Lower leg skin (tissue), 4 donors: ENCODE data around the gene SLC25A26. TPM values are rescaled to one million over a fixed set of nuclear protein-coding genes. Genes with fewer than 3 reads are reported as not detected.
A peak's percentile ranks its signal among the peaks of the same experiment; 100 is the strongest.

Experiments used
- DNase-seq, 2 donors: peaks; one replicate each; pipeline ENCODE4 v3.0.0-alpha.2; 2019; ENCODE audit warnings: low spot score in 2 of 2
- H3K4me3 ChIP-seq: fragments of 200-600 bp; sonication (generic); 2 replicates; pipeline ENCODE4 v1.5.1; 2017; ENCODE audit warnings: mild to moderate bottlenecking, low read depth; ENCODE audit not compliant: poor library complexity, severe bottlenecking
- POLR2A ChIP-seq, 2 donors: fragments of 450-650 bp; IDR thresholded peaks; one replicate each; pipeline ENCODE4 v1.6.1; 2016 to 2017; ENCODE audit warnings: antibody characterized with exemption in 2 of 2, mild to moderate bottlenecking in 1 of 2, moderate library complexity in 1 of 2
- WGBS, 2 donors: methylation state at CpG; one replicate each; pipeline ENCODE4 v1.1.5; 2018; 5-methylcytosine and 5-hydroxymethylcytosine counted together
- intact Hi-C: fragments of 100-400 bp; cut with DNase I; formaldehyde crosslinking; loops from one replicate; pipeline ENCODE4 v1.15.0; 2023; ENCODE audit warnings: low total_unique reads
- total RNA-seq, 4 donors: library from RNA; depleted of rRNA; stranded (reverse); fragments of >200 nt; gene quantifications; one replicate each; pipeline ENCODE4 v1.1.0, GENCODE V29; 2016
- TF ChIP-seq, protein P1 (sequence below), 3 donors: fragments of 450-650 bp; IDR thresholded peaks; one replicate each; pipeline ENCODE4 v1.5.1; 2016; ENCODE audit warnings: antibody characterized with exemption in 3 of 3, mild to moderate bottlenecking in 3 of 3, moderate library complexity in 2 of 3

SLC25A26 gene
- total RNA-seq, 4 donors from 2014 or later, result 13.7 to 29.1 (median 21.9) TPM

DNA sequence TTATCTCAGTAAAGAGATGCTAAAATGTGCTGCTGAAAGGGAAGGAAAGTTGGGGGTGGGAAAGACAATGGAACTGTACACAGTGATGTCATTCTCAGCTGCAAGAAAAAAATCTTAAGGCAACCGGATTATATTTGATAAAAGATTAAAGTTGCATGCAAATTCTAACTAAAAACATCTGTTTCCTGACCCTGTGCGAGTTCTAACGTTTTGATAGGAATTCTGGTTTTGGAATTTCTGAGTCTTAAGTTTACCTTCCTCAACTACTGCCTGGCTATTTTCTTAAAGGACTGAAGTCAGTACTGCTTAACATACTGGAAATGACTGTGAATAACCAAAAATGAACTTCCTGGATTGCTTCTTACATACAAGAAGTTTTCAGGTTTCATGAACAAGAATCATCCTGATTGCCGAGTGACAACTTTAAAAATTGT, 115.5 kb downstream of the SLC25A26 start:
- intact Hi-C loops, result no loop called here
- WGBS, 2 donors, result 28 to 32% methylated on average over 4 of the region's 4 CpGs
- TF ChIP-seq POLR2A (IDR thresholded peaks at IDR 0.05), result no peak
- TF ChIP-seq, protein P1, sequence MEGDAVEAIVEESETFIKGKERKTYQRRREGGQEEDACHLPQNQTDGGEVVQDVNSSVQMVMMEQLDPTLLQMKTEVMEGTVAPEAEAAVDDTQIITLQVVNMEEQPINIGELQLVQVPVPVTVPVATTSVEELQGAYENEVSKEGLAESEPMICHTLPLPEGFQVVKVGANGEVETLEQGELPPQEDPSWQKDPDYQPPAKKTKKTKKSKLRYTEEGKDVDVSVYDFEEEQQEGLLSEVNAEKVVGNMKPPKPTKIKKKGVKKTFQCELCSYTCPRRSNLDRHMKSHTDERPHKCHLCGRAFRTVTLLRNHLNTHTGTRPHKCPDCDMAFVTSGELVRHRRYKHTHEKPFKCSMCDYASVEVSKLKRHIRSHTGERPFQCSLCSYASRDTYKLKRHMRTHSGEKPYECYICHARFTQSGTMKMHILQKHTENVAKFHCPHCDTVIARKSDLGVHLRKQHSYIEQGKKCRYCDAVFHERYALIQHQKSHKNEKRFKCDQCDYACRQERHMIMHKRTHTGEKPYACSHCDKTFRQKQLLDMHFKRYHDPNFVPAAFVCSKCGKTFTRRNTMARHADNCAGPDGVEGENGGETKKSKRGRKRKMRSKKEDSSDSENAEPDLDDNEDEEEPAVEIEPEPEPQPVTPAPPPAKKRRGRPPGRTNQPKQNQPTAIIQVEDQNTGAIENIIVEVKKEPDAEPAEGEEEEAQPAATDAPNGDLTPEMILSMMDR (IDR thresholded peaks at IDR 0.05), result no peak

DNA sequence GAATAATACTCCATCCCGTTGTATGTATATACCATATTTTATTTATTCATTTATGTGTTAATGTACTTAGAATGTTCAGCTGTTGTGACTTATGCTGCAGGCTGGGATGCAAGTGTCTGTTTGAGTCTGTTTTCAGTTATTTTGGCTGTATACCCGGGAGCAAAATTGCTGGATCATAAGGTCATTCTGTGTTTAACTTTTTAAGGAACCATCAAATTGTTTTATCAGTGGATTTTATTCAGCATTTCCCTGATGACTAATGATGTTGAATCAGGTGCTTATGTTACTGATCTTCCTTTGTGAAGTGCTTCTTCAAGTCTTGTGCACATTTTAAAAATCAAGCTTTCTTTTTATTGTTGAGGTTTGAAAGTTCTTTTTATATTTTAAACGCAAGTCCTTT, 118.1 kb downstream of the SLC25A26 start:
- TF ChIP-seq POLR2A (IDR thresholded peaks at IDR 0.05), result no peak
- TF ChIP-seq, protein P1 (IDR thresholded peaks at IDR 0.05), result no peak
- DNase-seq, result no peak
- H3K4me3 ChIP-seq, result no peak overlapping the region
- WGBS, 2 donors, result 60 to 61% methylated on average over 3 of the region's 3 CpGs
- intact Hi-C loops, result no loop called here

More for the DNA sequence above, 115.5 kb downstream of the SLC25A26 start:
- no peak overlapping the region for H3K4me3 ChIP-seq
- DNase-seq, result no peak

- intact Hi-C loops, result no loop called here
- DNase-seq, result no peak
- no peak for TF ChIP-seq POLR2A (IDR thresholded peaks at IDR 0.05)
- TF ChIP-seq, protein P1 (IDR thresholded peaks at IDR 0.05), result no peak
- H3K4me3 ChIP-seq, result no peak overlapping the region
- 60 to 65% methylated on average over 8 of the region's 8 CpGs for WGBS, 2 donors
Observed at GRCh38 chr3:66342717-66343356, 122.0 kb downstream of the SLC25A26 start.

- TF ChIP-seq POLR2A (IDR thresholded peaks at IDR 0.05), result no peak
- TF ChIP-seq, protein P1 (IDR thresholded peaks at IDR 0.05), result no peak
- peak in 1 of 2 donors; percentile 26 for DNase-seq
- 81 to 85% methylated on average over 9 of the region's 9 CpGs for WGBS, 2 donors
Observed at GRCh38 chr3:66344391-66344811, 123.6 kb downstream of the SLC25A26 start.

GRCh38 chr3:66344848-66345578, 124.2 kb downstream of the SLC25A26 start:
- 76 to 80% methylated on average over 8 of the region's 8 CpGs for WGBS, 2 donors
- DNase-seq, result no peak
- TF ChIP-seq, protein P1 (IDR thresholded peaks at IDR 0.05), result no peak
- TF ChIP-seq POLR2A (IDR thresholded peaks at IDR 0.05), result no peak
- intact Hi-C loops, result loop anchor here (5.0 kb wide), 1 partner anchor 1707 kb away; no protein-coding TSS in a partner anchor
- no peak overlapping the region for H3K4me3 ChIP-seq

More at GRCh38 chr3:66344391-66344811, 123.6 kb downstream of the SLC25A26 start:
- intact Hi-C loops, result no loop called here
- no peak overlapping the region for H3K4me3 ChIP-seq
